ENCODE data around the gene CFHR1. TPM values are rescaled to one million over a fixed set of nuclear protein-coding genes. Genes with fewer than 3 reads are reported as not detected.
"Not testable (repeated sequence)": the region's sequence is repeated elsewhere in the genome, so short reads cannot be mapped to it uniquely, and the experiment has no call there.

CFHR1 gene
- total and polyA plus RNA-seq, 11 donors = 0.29 TPM; not detected in 10

DNA sequence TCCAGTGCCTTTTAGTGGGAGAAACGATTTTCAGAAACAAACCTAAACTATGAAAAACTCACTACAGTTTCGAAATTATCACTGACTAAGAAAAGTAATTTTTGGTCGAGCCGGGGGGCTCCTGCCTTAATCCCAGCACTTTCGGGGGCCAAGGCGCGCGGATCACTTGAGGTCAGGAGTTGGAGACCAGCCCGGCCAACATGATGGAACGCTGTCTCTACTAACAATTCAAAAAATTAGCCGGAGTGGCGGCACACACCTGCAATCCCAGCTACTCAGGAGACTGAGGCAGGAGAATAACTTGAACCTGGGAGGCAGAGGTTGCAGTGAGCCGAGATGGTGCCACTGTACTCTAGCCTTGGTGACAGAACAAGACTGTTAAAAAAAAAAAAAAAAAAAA lies 41.9 kb upstream of the CFHR1 start:
- intact Hi-C loops (cut with DNase I) = no loop called here
- no peaks in the 10 kb centered on the region for H3K4me1 ChIP-seq
- no peaks in the 10 kb centered on the region for H3K9me3 ChIP-seq
- no peak overlapping the region for H3K4me3 ChIP-seq
- no peak for DNase-seq
- WGBS, 4 donors = 82 to 91% (median 89%) methylated on average over 9 to 13 of the region's 13 CpGs
- H3K36me3 ChIP-seq = no peaks in the 10 kb centered on the region
- TF ChIP-seq, protein P1, sequence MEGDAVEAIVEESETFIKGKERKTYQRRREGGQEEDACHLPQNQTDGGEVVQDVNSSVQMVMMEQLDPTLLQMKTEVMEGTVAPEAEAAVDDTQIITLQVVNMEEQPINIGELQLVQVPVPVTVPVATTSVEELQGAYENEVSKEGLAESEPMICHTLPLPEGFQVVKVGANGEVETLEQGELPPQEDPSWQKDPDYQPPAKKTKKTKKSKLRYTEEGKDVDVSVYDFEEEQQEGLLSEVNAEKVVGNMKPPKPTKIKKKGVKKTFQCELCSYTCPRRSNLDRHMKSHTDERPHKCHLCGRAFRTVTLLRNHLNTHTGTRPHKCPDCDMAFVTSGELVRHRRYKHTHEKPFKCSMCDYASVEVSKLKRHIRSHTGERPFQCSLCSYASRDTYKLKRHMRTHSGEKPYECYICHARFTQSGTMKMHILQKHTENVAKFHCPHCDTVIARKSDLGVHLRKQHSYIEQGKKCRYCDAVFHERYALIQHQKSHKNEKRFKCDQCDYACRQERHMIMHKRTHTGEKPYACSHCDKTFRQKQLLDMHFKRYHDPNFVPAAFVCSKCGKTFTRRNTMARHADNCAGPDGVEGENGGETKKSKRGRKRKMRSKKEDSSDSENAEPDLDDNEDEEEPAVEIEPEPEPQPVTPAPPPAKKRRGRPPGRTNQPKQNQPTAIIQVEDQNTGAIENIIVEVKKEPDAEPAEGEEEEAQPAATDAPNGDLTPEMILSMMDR (IDR thresholded peaks at IDR 0.05) = no peak
- H3K27ac ChIP-seq = no peak overlapping the region
- ATAC-seq = no peak
- no peaks in the 10 kb centered on the region for H3K27me3 ChIP-seq

DNA sequence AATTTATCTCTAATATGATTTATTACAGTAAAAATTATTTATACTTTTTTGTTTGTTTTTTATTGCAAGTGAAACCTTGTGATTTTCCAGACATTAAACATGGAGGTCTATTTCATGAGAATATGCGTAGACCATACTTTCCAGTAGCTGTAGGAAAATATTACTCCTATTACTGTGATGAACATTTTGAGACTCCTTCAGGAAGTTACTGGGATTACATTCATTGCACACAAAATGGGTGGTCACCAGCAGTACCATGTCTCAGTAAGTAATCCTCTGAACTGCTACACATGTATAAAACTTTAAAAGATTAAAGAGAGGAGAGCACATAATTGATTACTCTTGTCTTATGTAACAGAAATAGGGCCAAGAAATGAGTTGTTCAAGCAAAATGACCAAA lies 40.4 kb upstream of the CFHR1 start:
- H3K36me3 ChIP-seq = no peaks in the 10 kb centered on the region
- no peak overlapping the region for H3K4me3 ChIP-seq
- no peak for DNase-seq
- 89 to 97% (median 90%) methylated on average over 1 of the region's 1 CpG for WGBS, 4 donors
- no peak overlapping the region for H3K27ac ChIP-seq
- no peaks in the 10 kb centered on the region for H3K4me1 ChIP-seq
- TF ChIP-seq, protein P1 (IDR thresholded peaks at IDR 0.05) = no peak
- no peak for TF ChIP-seq POLR2A (IDR thresholded peaks at IDR 0.05)
- H3K27me3 ChIP-seq = no peaks in the 10 kb centered on the region
- ATAC-seq = no peak
- H3K9me3 ChIP-seq = no peaks in the 10 kb centered on the region
- intact Hi-C loops (cut with DNase I) = no loop called here

DNA sequence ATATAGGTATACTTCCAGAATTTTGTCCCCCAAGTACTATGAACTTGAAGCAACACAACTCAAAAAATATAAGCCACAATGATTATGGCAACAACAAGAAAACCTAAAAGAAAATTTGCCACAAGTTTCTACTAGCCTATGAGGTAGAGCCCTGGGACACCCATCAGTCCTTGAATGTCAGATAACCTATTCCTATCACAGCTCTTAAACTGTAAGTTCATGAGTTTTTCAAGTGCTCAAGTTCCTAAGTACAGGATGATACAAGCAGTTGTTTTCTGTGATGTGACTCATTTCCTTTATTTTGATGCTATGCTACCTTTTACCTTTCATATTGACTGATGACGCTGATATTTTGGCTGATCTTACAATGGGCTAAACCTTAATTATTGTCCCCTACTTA lies 28.3 kb upstream of the CFHR1 start:
- not testable (repeated sequence) for DNase-seq, H3K27ac ChIP-seq, H3K4me1 ChIP-seq, ATAC-seq, H3K4me3 ChIP-seq, H3K9me3 ChIP-seq, H3K27me3 ChIP-seq, H3K36me3 ChIP-seq
- 73 to 100% (median 84%) methylated on average over 1 of the region's 1 CpG; no CpG with 5 or more reads in 1 of the 4 donors for WGBS, 4 donors
- intact Hi-C loops (cut with DNase I) = loop anchor here in 1 of 10 donors (10.0 kb wide), 1 partner anchor 134 kb away; no protein-coding TSS in a partner anchor

DNA sequence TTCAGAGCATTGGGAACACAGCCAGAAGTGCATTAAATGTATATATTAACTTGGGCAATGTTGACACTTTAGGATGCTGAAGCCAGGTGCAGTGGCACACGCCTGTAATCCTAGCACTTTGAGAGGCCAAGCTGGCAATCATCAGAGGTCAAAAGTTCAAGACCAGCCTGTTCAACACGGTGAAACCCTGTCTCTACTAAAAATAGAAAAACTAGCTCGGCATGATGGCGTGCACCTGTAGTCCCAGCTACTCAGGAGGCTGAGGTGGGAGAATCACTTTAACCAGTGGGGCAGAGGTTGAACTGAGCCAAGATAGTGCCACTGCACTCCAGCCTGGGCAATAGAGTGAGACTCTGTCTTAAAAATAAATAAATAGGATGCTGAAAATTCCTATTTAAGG lies 25.4 kb upstream of the CFHR1 start:
- H3K36me3 ChIP-seq, H3K27me3 ChIP-seq, H3K4me3 ChIP-seq, H3K4me1 ChIP-seq, ATAC-seq, DNase-seq, H3K27ac ChIP-seq, H3K9me3 ChIP-seq: not testable (repeated sequence)
- 27 to 40% (median 34%) methylated on average over 4 of the region's 4 CpGs for WGBS, 4 donors
- intact Hi-C loops (cut with DNase I) = loop anchor here in 1 of 10 donors (10.0 kb wide), 1 partner anchor 131 kb away; no protein-coding TSS in a partner anchor

DNA sequence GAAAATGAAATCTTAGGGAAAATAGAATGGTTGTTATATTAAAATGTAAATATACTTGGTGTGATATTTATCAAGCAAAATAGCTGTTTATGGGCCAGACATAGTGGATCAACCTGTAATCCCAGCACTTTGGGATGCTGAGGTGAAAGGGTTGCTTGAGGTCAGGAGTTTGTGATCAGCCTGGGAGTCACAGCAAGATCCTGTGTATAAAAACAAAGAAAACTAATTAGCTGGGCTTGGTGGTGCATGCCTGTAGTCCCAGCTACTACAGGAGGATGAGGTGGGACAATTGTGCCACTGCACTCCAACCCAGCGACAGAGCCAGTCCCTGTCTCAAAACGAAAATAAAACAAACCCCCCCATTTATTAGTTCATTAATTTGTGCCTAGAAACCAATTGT lies 21.6 kb upstream of the CFHR1 start:
- no peaks in the 10 kb centered on the region for H3K36me3 ChIP-seq
- intact Hi-C loops (cut with DNase I) = loop anchor here in 1 of 10 donors (10.0 kb wide), 1 partner anchor 127 kb away; no protein-coding TSS in a partner anchor

DNA sequence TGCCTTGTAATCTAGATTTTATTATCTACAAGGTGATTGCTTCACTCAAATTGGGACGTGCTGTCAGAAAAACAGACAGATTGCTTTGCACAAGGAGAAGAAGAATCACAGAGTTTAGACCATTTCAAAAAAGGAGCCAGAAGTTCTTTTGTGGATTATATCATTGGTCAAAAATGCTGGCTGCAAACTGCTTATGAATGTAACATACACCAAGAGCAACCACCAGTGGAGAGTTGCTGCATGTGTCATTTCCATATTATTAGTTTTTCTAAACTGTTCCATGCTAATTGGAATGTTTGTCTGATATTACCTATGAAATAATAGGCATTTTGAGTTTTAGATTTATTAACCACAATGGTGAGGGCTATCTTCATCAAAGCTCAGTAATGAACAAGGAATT lies 17.6 kb upstream of the CFHR1 start:
- H3K4me3 ChIP-seq; H3K27ac ChIP-seq; H3K27me3 ChIP-seq; intact Hi-C loops (cut with DNase I); DNase-seq; H3K36me3 ChIP-seq; ATAC-seq; H3K4me1 ChIP-seq; H3K9me3 ChIP-seq: not testable (repeated sequence)
- 55 to 75% (median 62%) methylated on average over 1 of the region's 1 CpG for WGBS, 4 donors

More for the DNA sequence above, 21.6 kb upstream of the CFHR1 start:
- H3K27ac ChIP-seq = no peak overlapping the region
- TF ChIP-seq POLR2A (IDR thresholded peaks at IDR 0.05) = no peak
- H3K27me3 ChIP-seq = no peaks in the 10 kb centered on the region
- no peaks in the 10 kb centered on the region for H3K4me1 ChIP-seq
- no peaks in the 10 kb centered on the region for H3K9me3 ChIP-seq
- DNase-seq (no peak), ATAC-seq (no peak)
- no peak overlapping the region for H3K4me3 ChIP-seq
- 20 to 57% (median 23%) methylated on average over 2 of the region's 2 CpGs for WGBS, 4 donors
